Endothelial cell of umbilical vein (primary cell): Measurements from ENCODE around the gene SLC11A1. TPM values are rescaled to one million over a fixed set of nuclear protein-coding genes. Genes with fewer than 3 reads are reported as not detected.

Experiments used
- BruUV-seq: library from RNA; stranded (reverse); fragments of 400-500 nt; replicated peaks from 2 replicates; lab custom pipeline; 2021; lab: Mats Ljungman, UMichigan
- CTCF ChIA-PET: fragments of 300-600, 350-600 bp; sonication (Branson Sonifier 250); formaldehyde crosslinking; loops from one replicate; lab custom pipeline; 2021; ENCODE audit warnings: antibody characterized with exemption, inconsistent platforms; lab: Charles Lee
- POLR2A ChIA-PET: fragments of 300-600, 350-600 bp; sonication (Branson Sonifier 250); formaldehyde crosslinking; loops from one replicate; lab custom pipeline; 2021; ENCODE audit warnings: antibody characterized with exemption, inconsistent platforms; lab: Charles Lee
- DNase-seq: peaks from one replicate; pipeline ENCODE4 v3.0.0-alpha.2; 2011; ENCODE audit warnings: low read depth, low spot score
- FAIRE-seq: peaks from 2 replicates; lab custom pipeline; 2011; peaks lifted over from hg19 to GRCh38; lab: Jason Lieb, UNC
- H2AFZ ChIP-seq: 2 replicates; pipeline ENCODE4 v1.6.0; 2012; ENCODE audit warnings: low read depth, low read length, control low read depth, inconsistent platforms
- H3K27ac ChIP-seq: 2 replicates; pipeline ENCODE4 v1.5.1; 2011; ENCODE audit warnings: low read depth, mild to moderate bottlenecking, control low read depth, low read length, moderate library complexity; ENCODE audit not compliant: insufficient read depth
- H3K27me3 ChIP-seq, 2 experiments: 2 replicates each; pipeline versions ENCODE4 v1.6.0 to v1.6.1; 2011; ENCODE audit warnings: low read length in 2 of 2, mixed read lengths in 1 of 2; ENCODE audit not compliant: control insufficient read depth in 2 of 2, insufficient read depth in 2 of 2
- H3K36me3 ChIP-seq, 2 experiments: 2 replicates in 1 of 2; 3 replicates in 1 of 2; pipeline ENCODE4 v1.5.1; 2011; ENCODE audit warnings: low read length in 2 of 2, mild to moderate bottlenecking in 1 of 2, moderate library complexity in 1 of 2; ENCODE audit not compliant: control insufficient read depth in 2 of 2, insufficient read depth in 2 of 2; ENCODE audit errors: extremely low read depth in 1 of 2
- H3K4me1 ChIP-seq: 3 replicates; pipeline ENCODE4 v1.5.1; 2011; ENCODE audit warnings: mild to moderate bottlenecking, low read length; ENCODE audit not compliant: control insufficient read depth, insufficient read depth; ENCODE audit errors: extremely low read depth
- H3K4me2 ChIP-seq: 2 replicates; pipeline ENCODE4 v1.6.1; 2011; ENCODE audit warnings: low read length, control low read depth, mixed read lengths; ENCODE audit not compliant: insufficient read depth
- H3K4me3 ChIP-seq, 3 experiments: fragments of 200-600 bp in 1 of 3; sonication (generic), shearing (Covaris generic) in 1 of 3; replicated peaks in 1 of 3; 2 replicates each; pipeline ENCODE4 v1.5.1; 2011 to 2016; ENCODE audit warnings: control low read depth in 3 of 3, low read length in 3 of 3, mild to moderate bottlenecking in 2 of 3, inconsistent platforms in 1 of 3, low read depth in 1 of 3, moderate library complexity in 1 of 3; ENCODE audit not compliant: insufficient read depth in 1 of 3
- H3K79me2 ChIP-seq: 2 replicates; pipeline ENCODE4 v1.6.0; 2012; ENCODE audit warnings: low read length, inconsistent platforms; ENCODE audit not compliant: control insufficient read depth, insufficient read depth
- H3K9ac ChIP-seq: replicated peaks from 2 replicates; pipeline ENCODE3; 2011; ENCODE audit warnings: low read length, control low read depth; ENCODE audit not compliant: insufficient read depth; ENCODE audit errors: extremely low read depth
- H3K9me1 ChIP-seq: replicated peaks from 3 replicates; pipeline ENCODE4 v1.6.0; 2011; ENCODE audit warnings: mild to moderate bottlenecking, low read length; ENCODE audit not compliant: control insufficient read depth, insufficient read depth; ENCODE audit errors: extremely low read depth
- H3K9me3 ChIP-seq: replicated peaks from 2 replicates; pipeline ENCODE4 v1.5.1; 2012; ENCODE audit warnings: low read length, inconsistent platforms; ENCODE audit not compliant: control insufficient read depth, insufficient read depth
- H4K20me1 ChIP-seq: replicated peaks from 2 replicates; pipeline ENCODE3; 2011; ENCODE audit warnings: mild to moderate bottlenecking, low read length; ENCODE audit not compliant: control insufficient read depth, insufficient read depth; ENCODE audit errors: extremely low read depth
- CTCF ChIP-seq, 2 donors: IDR thresholded peaks; 1 replicate in 1 of 2; 2 replicates in 1 of 2; pipeline ENCODE4 v1.5.1; 2011; ENCODE audit warnings: low read length in 2 of 2, mild to moderate bottlenecking in 2 of 2, moderate library complexity in 2 of 2, control low read depth in 1 of 2, inconsistent platforms in 1 of 2, low read depth in 1 of 2; ENCODE audit not compliant: insufficient read depth in 1 of 2; ENCODE audit errors: extremely low read depth in 1 of 2
- EZH2 ChIP-seq: IDR thresholded peaks from 2 replicates; pipeline ENCODE4 v1.6.1; 2012; ENCODE audit warnings: borderline replicate concordance, low read depth, mild to moderate bottlenecking, moderate library complexity, low read length, inconsistent platforms; ENCODE audit not compliant: severe bottlenecking
- FOS ChIP-seq: IDR thresholded peaks from 2 replicates; pipeline ENCODE4 v1.6.1; 2011; ENCODE audit warnings: mild to moderate bottlenecking, low read length, moderate library complexity, borderline replicate concordance; ENCODE audit not compliant: insufficient read depth
- GATA2 ChIP-seq: IDR thresholded peaks from 2 replicates; pipeline ENCODE4 v1.7.0; 2011; ENCODE audit warnings: low read depth, mild to moderate bottlenecking, moderate library complexity, mixed read lengths, low read length; ENCODE audit not compliant: insufficient read length, insufficient read depth
- JUN ChIP-seq: IDR thresholded peaks from 2 replicates; pipeline ENCODE4 v1.6.1; 2011; ENCODE audit warnings: borderline replicate concordance, low read depth; ENCODE audit not compliant: insufficient read length, insufficient read depth
- MYC ChIP-seq: IDR thresholded peaks from one replicate; pipeline ENCODE4 v1.6.1; 2011; ENCODE audit warnings: mild to moderate bottlenecking, low read depth, low read length
- POLR2A ChIP-seq: IDR thresholded peaks from 2 replicates; pipeline ENCODE4 v1.6.1; 2012; ENCODE audit warnings: low read depth, mild to moderate bottlenecking, control low read depth, low read length
- POLR2AphosphoS5 ChIP-seq: IDR thresholded peaks from 2 replicates; pipeline ENCODE4 v1.6.1; 2012; ENCODE audit warnings: low read depth, mild to moderate bottlenecking, control low read depth, low read length, moderate library complexity; ENCODE audit not compliant: insufficient read depth
- dilution Hi-C: fragments of 300-500 bp; cut with MboI; formaldehyde crosslinking; loops from one replicate; pipeline ENCODE4 v1.15.0; 2019; ENCODE audit warnings: low sequenced_read_pairs; ENCODE audit not compliant: extremely low pct_ligation_motif_present
- intact Hi-C: fragments of 100-400 bp; cut with micrococcal nuclease; formaldehyde crosslinking; loops from one replicate; pipeline ENCODE4 v1.10.0; 2022
- polyA plus RNA-seq, 4 experiments: library from polyadenylated mRNA; depleted of rRNA in 3 of 4; stranded (reverse) in 3 of 4; unstranded in 1 of 4; fragments of >200 nt; gene quantifications; 2 replicates each; pipeline versions ENCODE4 v1.2.1 to v1.2.3, GENCODE V29; 2011 to 2012; ENCODE audit warnings: missing spikeins in 1 of 4
- total RNA-seq: library from RNA; stranded (reverse); gene quantifications from 2 replicates; pipeline ENCODE4 v1.2.3, GENCODE V29; 2021
- TF ChIP-seq, protein P1 (sequence below): IDR thresholded peaks from 2 replicates; pipeline ENCODE4 v1.6.1; 2011; ENCODE audit not compliant: insufficient read depth, insufficient read length

The SLC11A1 gene
- total and polyA plus RNA-seq, 2 donors (not counting 3 experiments of a cell fraction or from before 2014, with no cell fraction given): 0.03 TPM; not detected in 1

DNA sequence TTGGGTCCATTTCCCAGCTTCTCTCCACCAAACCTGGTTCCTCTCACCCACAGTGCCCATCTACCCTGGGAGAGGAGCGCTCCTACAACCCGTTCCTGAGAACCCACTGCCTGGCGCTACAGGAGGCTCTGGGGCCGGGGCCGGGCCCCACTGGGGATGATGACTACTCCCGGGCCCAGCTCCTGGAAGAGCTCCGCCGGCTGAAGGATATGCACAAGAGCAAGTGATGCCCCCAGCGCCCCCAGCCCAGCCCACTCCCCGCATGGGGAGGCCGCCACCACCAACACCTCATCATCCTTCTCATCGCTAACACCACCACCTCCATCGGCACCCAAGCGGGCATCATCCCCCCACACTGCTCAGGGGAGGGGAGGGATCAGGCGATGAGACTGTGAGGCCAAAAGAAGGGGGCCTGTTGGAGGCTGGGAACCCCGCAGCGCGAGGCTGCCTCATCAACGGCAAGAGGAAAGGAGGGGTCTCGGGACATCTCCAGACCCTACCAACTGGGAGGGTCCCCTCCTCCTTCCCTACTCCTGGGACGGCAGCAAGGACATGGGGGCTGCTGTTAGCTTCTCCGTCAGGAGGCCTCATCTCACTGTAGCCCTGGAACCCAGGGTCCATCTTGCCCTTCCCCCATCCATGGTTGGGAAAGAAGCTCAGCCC lies 37.2 kb upstream of the SLC11A1 start:
- POLR2A ChIA-PET: no interaction called here

More for the DNA sequence above, 37.2 kb upstream of the SLC11A1 start:
- Histone ChIP-seq H3K36me3 (peaks cover 0 to 12% of the 10 kb centered on the region in 2 experiments), H3K79me2 (no peaks in the 10 kb centered on the region), H3K4me1 (no peaks in the 10 kb centered on the region), H2AFZ (no peak overlapping the region), H3K9ac (no peak overlapping the region), H3K9me1 (no peaks in the 10 kb centered on the region), H3K27me3 (no peaks in the 10 kb centered on the region), H4K20me1 (no peaks in the 10 kb centered on the region), H3K27ac (no peak overlapping the region), H3K4me2 (no peak overlapping the region), H3K9me3 (no peaks in the 10 kb centered on the region), H3K4me3 (no peak overlapping the region)
- no TSS peak for BruUV-seq
- CTCF ChIA-PET: interaction anchor here (0.7 kb wide), 1 partner anchor 11 kb away, joined by 3 read pairs; no protein-coding TSS in a partner anchor
- dilution Hi-C loops (no loop called here), intact Hi-C loops (no loop called here)
- DNase-seq: no peak
- TF ChIP-seq CTCF (IDR thresholded peaks at IDR 0.05; ENCODE audit: extremely low read depth in 1 of 2, insufficient read depth in 1 of 2, low read depth in 1 of 2, low read length in 2 of 2) (no peak), MYC (no peak), GATA2 (no peak), JUN (no peak), POLR2AphosphoS5 (no peak), FOS (no peak), EZH2 (no peak), POLR2A (no peak)
- TF ChIP-seq, protein P1, sequence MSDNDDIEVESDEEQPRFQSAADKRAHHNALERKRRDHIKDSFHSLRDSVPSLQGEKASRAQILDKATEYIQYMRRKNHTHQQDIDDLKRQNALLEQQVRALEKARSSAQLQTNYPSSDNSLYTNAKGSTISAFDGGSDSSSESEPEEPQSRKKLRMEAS: no peak
- no peak for FAIRE-seq
